ENCODE measurements around the gene PDE1C. TPM values are rescaled to one million over a fixed set of nuclear protein-coding genes. Genes with fewer than 3 reads are reported as not detected.

PDE1C gene
- total and polyA plus RNA-seq, 2 experiments from 2014 or later, result 23.5 to 33.8 TPM

DNA sequence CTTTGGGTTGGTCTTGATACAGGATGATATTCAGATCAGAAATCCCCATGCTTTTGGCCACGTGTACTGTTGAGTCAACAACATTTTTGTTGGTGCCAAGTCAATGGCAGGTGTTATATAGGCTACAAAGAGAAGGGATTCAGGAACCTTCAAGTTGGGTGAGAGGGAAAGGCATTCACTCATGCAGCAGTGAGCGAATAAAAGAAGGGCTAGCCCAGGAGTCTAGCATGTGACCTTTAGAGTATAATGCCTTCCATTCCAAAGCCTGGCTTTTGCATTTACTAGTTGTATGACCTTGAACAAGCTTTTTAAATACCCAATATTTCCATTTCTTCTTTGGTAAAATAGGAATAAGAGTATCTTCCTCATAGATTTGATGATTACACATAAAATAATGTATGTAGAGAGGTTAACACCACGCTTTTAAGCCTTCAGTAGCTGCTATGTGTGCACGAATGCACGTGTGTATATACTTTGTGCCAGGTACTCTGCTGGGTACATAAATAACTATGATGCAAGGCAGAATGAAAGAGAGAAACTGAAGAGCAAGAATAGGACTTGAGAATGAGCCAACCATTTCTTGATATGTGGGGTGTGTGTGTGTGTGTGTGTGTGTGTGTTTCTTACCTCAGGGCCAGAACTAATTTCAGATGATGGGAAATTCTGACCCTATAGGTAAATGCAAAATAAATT is 163.6 kb downstream of the PDE1C start:
- in situ Hi-C loops (cut with MboI), result no loop called here

DNA sequence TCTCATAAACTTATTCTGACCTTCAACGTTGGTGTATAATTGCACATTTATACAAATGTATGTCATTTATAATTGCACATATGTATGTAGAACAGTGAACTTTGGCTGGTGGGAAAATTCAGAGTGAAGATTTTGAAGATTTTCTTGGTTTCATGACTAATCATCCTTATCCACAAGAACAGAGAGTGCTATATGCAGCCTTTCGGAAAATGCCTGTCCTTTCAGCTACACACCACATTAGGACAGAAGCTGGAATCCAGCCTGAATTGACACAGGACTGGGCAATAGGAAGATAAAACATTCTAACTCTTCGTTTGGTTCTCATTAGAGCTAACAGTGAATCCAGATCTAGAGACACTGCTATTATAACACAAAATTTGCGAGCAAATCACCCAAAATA is 166.2 kb downstream of the PDE1C start:
- H3K4me3 ChIP-seq, result no peak overlapping the region
- in situ Hi-C loops (cut with MboI), result no loop called here
- no peaks in the 10 kb centered on the region for H3K9me3 ChIP-seq (ENCODE audit: low read depth)
- H3F3A ChIP-seq (ENCODE audit: insufficient read depth), result no peaks in the 10 kb centered on the region
- no peaks in the 10 kb centered on the region for H3K9me2 ChIP-seq (ENCODE audit: insufficient read depth)
- no peak overlapping the region for H3K4me2 ChIP-seq (ENCODE audit: unreplicated experiment)
- no peak for DNase-seq
- H2AFZ ChIP-seq, result no peak overlapping the region
- 21 to 24% methylated on average over 4 of the region's 4 CpGs for WGBS, 2 experiments (ENCODE audit: low coverage in 1 of 2, low lambda C conversion rate in 2 of 2, missing lambda C conversion rate in 2 of 2)
- no peaks in the 10 kb centered on the region for H3K27me3 ChIP-seq (replicated peaks; ENCODE audit: insufficient read depth)
- no peaks in the 10 kb centered on the region for H4K20me1 ChIP-seq (ENCODE audit: insufficient read depth)
- H3K27ac ChIP-seq, result no peak overlapping the region
- H3K36me3 ChIP-seq (ENCODE audit: low read depth), result no peaks in the 10 kb centered on the region
- no peaks in the 10 kb centered on the region for H3K4me1 ChIP-seq (ENCODE audit: insufficient read depth)
- no peak for TF ChIP-seq EZH2 (IDR thresholded peaks at IDR 0.05; ENCODE audit: insufficient read depth, poor library complexity, severe bottlenecking)
- no peak for TF ChIP-seq EZH2phosphoT487 (IDR thresholded peaks at IDR 0.05; ENCODE audit: insufficient read depth, low read depth)
- H3K9ac ChIP-seq, result no peak overlapping the region
- no peaks in the 10 kb centered on the region for H3K79me2 ChIP-seq (ENCODE audit: insufficient read depth)

More for the DNA sequence above, 163.6 kb downstream of the PDE1C start:
- Histone ChIP-seq H2AFZ (no peak overlapping the region), H3K9me2 (ENCODE audit: insufficient read depth) (no peaks in the 10 kb centered on the region), H3K4me3 (no peak overlapping the region), H3K79me2 (ENCODE audit: insufficient read depth) (peaks cover 5% of the 10 kb centered on the region; the same call in 1 of the 2 replicates), H3K36me3 (ENCODE audit: low read depth) (no peaks in the 10 kb centered on the region), H3K9me3 (ENCODE audit: low read depth) (no peaks in the 10 kb centered on the region), H3K4me1 (ENCODE audit: insufficient read depth) (no peaks in the 10 kb centered on the region), H3K27ac (no peak overlapping the region), H3K4me2 (ENCODE audit: unreplicated experiment) (no peak overlapping the region), H3K27me3 (replicated peaks; ENCODE audit: insufficient read depth) (no peaks in the 10 kb centered on the region), H4K20me1 (ENCODE audit: insufficient read depth) (no peaks in the 10 kb centered on the region), H3F3A (ENCODE audit: insufficient read depth) (no peaks in the 10 kb centered on the region), H3K9ac (no peak overlapping the region)
- TF ChIP-seq EZH2 (IDR thresholded peaks at IDR 0.05; ENCODE audit: insufficient read depth, poor library complexity, severe bottlenecking) (no peak), EZH2phosphoT487 (IDR thresholded peaks at IDR 0.05; ENCODE audit: insufficient read depth, low read depth) (no peak)
- DNase-seq, result no peak
- WGBS, 2 experiments (ENCODE audit: low coverage in 1 of 2, low lambda C conversion rate in 2 of 2, missing lambda C conversion rate in 2 of 2), result 27 to 33% methylated on average over 5 of the region's 5 CpGs

DNA sequence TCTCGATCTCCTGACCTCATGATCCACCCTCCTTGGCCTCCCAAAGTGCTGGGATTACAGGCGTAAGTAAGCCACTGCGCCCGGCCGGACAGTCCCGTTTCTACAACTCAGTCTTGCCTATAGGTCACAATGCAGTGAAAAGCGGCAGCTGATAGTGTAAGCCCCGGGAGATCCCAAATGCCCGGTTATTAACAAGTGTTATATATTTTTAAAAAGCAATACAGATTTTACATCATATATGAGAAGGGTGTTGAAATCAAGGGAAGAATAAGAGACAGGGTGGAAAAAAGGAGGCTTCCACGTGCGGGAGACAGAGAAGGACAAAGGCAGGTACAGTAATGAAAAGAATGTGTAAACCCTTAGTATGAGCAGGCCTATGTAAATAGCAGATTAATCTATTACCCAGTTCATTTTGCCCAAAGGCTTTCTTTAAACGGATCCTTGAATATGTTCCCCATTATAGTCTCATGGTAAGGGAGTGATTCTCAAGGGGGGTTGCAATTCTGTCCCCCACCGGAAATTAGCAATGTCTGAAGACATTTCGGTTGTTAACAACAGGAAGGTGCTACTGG is 170.8 kb downstream of the PDE1C start:
- no peaks in the 10 kb centered on the region for H3K27me3 ChIP-seq (replicated peaks; ENCODE audit: insufficient read depth)
- no peaks in the 10 kb centered on the region for H3F3A ChIP-seq (ENCODE audit: insufficient read depth)
- H3K4me2 ChIP-seq (ENCODE audit: unreplicated experiment), result peak overlapping the region; percentile 12
- peaks cover 7% of the 10 kb centered on the region; the same call in 1 of the 2 replicates for H3K79me2 ChIP-seq (ENCODE audit: insufficient read depth)
- 44 to 51% methylated on average over 14 of the region's 14 CpGs for WGBS, 2 experiments (ENCODE audit: low coverage in 1 of 2, low lambda C conversion rate in 2 of 2, missing lambda C conversion rate in 2 of 2)
- H3K9me2 ChIP-seq (ENCODE audit: insufficient read depth), result no peaks in the 10 kb centered on the region
- no peak overlapping the region for H3K4me3 ChIP-seq
- TF ChIP-seq EZH2 (IDR thresholded peaks at IDR 0.05; ENCODE audit: insufficient read depth, poor library complexity, severe bottlenecking), result no peak
- no peak for TF ChIP-seq EZH2phosphoT487 (IDR thresholded peaks at IDR 0.05; ENCODE audit: insufficient read depth, low read depth)
- in situ Hi-C loops (cut with MboI), result no loop called here
- no peaks in the 10 kb centered on the region for H3K9me3 ChIP-seq (ENCODE audit: low read depth)
- no peaks in the 10 kb centered on the region for H4K20me1 ChIP-seq (ENCODE audit: insufficient read depth)
- peaks cover 9% of the 10 kb centered on the region; the same call in 1 of the 2 replicates for H3K4me1 ChIP-seq (ENCODE audit: insufficient read depth)
- no peaks in the 10 kb centered on the region; the same call in 1 of the 2 replicates for H3K36me3 ChIP-seq (ENCODE audit: low read depth)
- no peak overlapping the region for H3K9ac ChIP-seq
- no peak overlapping the region for H3K27ac ChIP-seq
- no peak overlapping the region for H2AFZ ChIP-seq
- no peak for DNase-seq

DNA sequence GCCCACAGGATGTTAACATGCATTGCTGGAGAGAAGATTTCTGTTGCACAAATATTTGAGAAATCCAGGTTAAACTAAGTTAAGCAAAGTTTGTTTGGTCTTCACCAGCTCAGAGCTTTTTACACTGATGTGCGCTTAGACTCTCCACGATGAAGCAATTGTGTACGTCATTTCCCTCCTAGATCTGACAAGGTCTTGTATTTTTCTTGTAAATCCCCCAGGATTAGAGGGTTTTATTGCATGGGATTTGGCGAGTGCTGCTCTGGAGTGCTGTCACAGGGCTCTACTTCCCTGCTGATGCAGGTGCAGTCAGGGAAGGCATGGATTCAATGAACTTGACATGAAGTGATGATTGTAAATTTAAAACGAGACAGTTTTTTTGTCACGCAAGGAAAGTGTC is 173.3 kb downstream of the PDE1C start:
- Histone ChIP-seq H3K9me3 (ENCODE audit: low read depth) (no peaks in the 10 kb centered on the region), H3K4me1 (ENCODE audit: insufficient read depth) (peaks cover 12% of the 10 kb centered on the region; the same call in 1 of the 2 replicates), H3K36me3 (ENCODE audit: low read depth) (no peaks in the 10 kb centered on the region; the same call in 1 of the 2 replicates), H3F3A (ENCODE audit: insufficient read depth) (no peaks in the 10 kb centered on the region), H3K4me2 (ENCODE audit: unreplicated experiment) (no peak overlapping the region), H4K20me1 (ENCODE audit: insufficient read depth) (no peaks in the 10 kb centered on the region), H3K27ac (no peak overlapping the region), H2AFZ (no peak overlapping the region), H3K4me3 (no peak overlapping the region), H3K27me3 (replicated peaks; ENCODE audit: insufficient read depth) (no peaks in the 10 kb centered on the region), H3K9me2 (ENCODE audit: insufficient read depth) (no peaks in the 10 kb centered on the region), H3K79me2 (ENCODE audit: insufficient read depth) (peaks cover 7% of the 10 kb centered on the region; the same call in 1 of the 2 replicates), H3K9ac (no peak overlapping the region)
- peak; percentile 25 for DNase-seq
- in situ Hi-C loops (cut with MboI), result no loop called here
- TF ChIP-seq EZH2phosphoT487 (IDR thresholded peaks at IDR 0.05; ENCODE audit: insufficient read depth, low read depth) (no peak), EZH2 (IDR thresholded peaks at IDR 0.05; ENCODE audit: insufficient read depth, poor library complexity, severe bottlenecking) (no peak)
- 13 to 15% methylated on average over 6 of the region's 6 CpGs for WGBS, 2 experiments (ENCODE audit: low coverage in 1 of 2, low lambda C conversion rate in 2 of 2, missing lambda C conversion rate in 2 of 2)

Measured in GM23248 (cell line).